HG03175 (cell line): ENCODE results near the gene HOOK2.
"Not testable (repeated sequence)": the region's sequence is repeated elsewhere in the genome, so short reads cannot be mapped to it uniquely, and the experiment has no call there.

Experiments used
- ATAC-seq: cut with Tn5 transposase; IDR thresholded peaks from one replicate; pipeline ENCODE4 v1.9.1; 2021; ENCODE audit warnings: mild to moderate bottlenecking, moderate library complexity; ENCODE audit not compliant: unreplicated experiment

HOOK2 gene

GRCh38 chr19:12756150-12756883 is 19.0 kb downstream of the HOOK2 start:
- ATAC-seq = no peak

GRCh38 chr19:12754465-12755196 is 20.7 kb downstream of the HOOK2 start:
- no peak for ATAC-seq

GRCh38 chr19:12752056-12752781 is 23.1 kb downstream of the HOOK2 start:
- ATAC-seq = no peak

DNA sequence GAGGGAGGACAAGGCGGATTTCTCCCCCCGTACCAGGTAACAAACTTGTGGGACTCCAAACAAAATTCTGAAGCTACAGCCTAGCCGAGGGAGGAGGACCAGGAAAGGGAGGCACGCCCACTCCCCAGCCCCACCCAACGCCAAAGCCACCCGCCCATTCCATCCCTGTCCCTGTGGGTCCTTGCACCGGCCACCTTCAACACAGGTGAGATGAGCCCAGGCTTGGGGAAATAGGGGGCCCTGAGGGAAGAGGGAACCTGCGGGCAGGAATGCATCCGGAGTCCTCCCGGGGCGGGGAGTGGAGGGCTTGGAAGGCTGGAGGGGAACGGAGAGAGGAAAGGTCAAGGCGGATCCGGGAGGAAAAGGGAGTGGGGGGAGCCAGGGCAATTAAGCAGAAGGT is 23.7 kb downstream of the HOOK2 start, which contains the start of gene BEST2:
Gene BEST2, plus strand, starts transcription at position 157 of the 400 bp plus-strand sequence. CDS start 802 bp downstream, outside the sequence.
- no peak for ATAC-seq

- no peak for ATAC-seq
Measured at GRCh38 chr19:12750851-12751250, 24.5 kb downstream of the HOOK2 start.

DNA sequence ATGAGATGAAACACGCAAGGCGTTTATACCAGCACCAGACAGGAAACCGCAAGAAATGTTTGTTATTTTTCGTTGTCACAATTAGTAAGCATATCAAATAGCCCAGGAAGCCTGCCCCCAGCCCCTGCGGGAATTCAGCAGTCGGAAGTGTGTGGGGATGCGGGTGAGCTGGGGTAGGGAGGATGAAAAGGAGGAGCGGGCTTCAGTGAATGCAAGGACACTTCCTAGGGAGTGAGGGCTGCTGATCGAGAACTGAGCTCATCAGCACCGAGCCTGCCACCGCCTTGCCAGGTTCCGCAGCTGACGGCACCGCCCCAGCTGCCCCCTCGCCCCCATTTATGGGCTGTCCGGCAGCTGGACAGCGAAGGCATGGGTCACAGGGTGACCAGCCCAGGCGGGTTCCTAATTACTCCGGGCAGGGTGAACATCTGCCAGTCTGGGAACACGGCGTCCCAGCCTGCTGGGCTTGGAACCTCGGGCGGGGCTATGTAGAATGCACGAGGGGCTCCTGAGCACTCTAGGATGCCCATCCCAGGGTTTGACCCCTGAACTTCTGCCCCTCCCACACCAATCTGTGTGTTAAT is 25.3 kb downstream of the HOOK2 start:
- no peak for ATAC-seq

- ATAC-seq = no peak
Measured at GRCh38 chr19:12748489-12748888, 26.9 kb downstream of the HOOK2 start.

DNA sequence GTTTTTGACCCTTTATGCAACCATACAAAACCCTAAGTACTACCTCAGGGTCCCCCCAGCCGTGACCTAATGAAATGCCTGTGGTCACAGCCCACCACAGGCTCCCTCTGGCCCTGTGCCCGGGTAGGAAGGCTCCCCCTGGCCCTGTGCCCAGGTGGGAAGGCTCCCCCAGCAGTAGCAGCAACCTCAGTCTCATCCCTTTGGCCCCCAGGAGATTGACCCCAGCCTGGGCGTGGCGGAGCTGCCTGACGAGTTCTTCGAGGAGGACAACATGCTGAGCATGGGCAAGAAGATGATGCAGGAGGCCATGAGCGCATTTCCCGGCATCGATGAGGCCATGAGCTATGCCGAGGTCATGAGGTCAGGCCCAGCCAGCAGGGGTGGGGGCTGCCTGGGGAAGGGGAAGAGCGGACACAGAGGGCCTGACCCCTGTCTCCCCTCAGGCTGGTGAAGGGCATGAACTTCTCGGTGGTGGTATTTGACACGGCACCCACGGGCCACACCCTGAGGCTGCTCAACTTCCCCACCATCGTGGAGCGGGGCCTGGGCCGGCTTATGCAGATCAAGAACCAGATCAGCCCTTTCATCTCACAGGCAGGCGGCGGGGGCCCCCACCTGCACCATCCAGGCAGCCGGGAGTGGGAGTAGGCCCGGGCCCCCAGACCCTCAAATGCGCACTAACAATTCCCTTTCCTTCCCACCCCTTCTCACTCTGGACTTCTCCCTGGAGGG is 30.0 kb downstream of the HOOK2 start:
- ATAC-seq = no peak

DNA sequence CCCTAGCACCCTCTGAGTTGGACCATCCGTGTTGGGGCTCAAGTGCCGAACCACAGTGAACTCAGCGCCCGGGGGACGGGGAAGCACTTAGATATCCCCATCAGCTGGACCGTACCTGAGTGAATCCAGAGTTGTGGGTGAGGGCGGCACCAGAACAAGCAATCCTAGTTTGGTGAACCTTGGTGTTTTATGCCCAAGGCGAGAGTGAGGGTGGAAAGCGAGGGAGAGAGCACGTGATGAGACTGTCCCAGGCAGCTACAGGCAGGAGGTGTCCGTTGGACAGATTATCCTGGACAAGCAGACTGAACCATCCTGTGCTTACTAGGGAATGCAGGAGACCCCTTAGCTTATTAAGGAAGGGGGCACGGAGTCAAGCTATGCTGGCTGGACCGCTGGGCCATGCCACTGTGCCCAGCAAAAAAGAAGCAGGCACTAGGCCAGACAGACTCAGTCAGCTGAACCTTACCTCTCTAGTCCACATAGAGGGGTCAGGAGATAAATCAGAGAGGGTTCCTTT is 37.5 kb downstream of the HOOK2 start:
- ATAC-seq = no peak

DNA sequence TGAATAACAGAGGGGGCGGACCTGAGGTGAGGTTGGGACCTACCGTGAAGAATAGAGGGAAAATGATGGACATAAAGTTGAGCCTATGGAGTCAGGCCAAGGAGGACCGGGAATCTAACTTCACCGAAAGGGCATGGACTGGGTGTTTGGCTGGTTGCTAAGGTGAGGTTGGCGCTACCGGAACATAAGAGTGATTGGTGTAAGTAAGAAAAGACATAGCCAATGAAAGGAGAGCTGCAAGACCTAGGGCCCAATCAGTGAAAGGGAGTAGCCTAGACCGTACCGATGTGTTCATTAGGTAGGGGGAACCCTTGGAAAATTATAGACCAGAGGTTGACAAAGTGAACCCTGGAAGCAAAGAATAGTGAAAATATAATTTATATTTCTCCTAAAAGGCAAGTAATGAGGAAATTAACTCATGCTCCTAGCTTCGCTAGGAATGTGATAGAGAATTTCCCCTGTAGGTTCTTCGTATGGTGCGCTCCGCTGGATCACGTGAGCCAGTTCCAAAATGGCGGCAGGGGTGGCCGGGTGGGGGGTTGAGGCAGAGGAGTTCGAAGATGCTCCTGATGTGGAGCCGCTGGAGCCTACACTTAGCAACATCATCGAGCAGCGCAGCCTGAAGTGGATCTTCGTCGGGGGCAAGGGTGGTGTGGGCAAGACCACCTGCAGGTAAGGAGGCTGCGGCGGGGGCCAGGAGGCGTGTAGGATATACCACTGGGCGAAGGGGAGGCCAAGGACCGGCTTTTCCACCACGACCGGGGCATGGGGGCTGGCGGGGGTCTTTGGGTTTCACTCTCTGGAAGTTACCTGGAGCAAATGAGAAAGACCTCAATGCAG is 38.1 kb downstream of the HOOK2 start, which contains the start of gene GET3:
Gene GET3, plus strand, starts transcription at position 503 of the 840 bp plus-strand sequence. Its CDS starts 9 bp downstream, at position 512.
- ATAC-seq = peak; percentile 76

GRCh38 chr19:12733369-12734214 is 41.8 kb downstream of the HOOK2 start:
- no peak for ATAC-seq

GRCh38 chr19:12731337-12731736 is 44.0 kb downstream of the HOOK2 start:
- no peak for ATAC-seq

- no peak for ATAC-seq
Measured at GRCh38 chr19:12730064-12730463, 45.3 kb downstream of the HOOK2 start.

GRCh38 chr19:12727745-12728433 is 47.5 kb downstream of the HOOK2 start:
- no peak for ATAC-seq

DNA sequence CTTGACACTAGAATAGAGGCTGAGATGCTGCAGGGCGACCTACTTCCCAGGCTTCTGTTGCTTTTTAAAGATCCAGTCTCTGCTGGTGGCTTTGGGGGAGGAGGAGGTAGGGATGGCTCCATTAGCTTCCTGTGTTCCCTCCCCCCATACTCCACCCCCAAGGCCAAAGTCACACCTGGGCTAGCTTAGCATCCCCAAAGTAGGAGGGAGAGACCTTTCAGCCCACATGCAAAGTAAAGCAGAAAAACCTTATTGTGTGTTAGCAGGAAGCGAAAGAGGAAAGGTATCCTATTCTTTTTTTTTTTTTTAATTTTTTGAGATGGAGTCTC is 48.4 kb downstream of the HOOK2 start:
- ATAC-seq = no peak

- ATAC-seq = not testable (repeated sequence)
Measured at GRCh38 chr19:12725612-12726011, 49.7 kb downstream of the HOOK2 start.

DNA sequence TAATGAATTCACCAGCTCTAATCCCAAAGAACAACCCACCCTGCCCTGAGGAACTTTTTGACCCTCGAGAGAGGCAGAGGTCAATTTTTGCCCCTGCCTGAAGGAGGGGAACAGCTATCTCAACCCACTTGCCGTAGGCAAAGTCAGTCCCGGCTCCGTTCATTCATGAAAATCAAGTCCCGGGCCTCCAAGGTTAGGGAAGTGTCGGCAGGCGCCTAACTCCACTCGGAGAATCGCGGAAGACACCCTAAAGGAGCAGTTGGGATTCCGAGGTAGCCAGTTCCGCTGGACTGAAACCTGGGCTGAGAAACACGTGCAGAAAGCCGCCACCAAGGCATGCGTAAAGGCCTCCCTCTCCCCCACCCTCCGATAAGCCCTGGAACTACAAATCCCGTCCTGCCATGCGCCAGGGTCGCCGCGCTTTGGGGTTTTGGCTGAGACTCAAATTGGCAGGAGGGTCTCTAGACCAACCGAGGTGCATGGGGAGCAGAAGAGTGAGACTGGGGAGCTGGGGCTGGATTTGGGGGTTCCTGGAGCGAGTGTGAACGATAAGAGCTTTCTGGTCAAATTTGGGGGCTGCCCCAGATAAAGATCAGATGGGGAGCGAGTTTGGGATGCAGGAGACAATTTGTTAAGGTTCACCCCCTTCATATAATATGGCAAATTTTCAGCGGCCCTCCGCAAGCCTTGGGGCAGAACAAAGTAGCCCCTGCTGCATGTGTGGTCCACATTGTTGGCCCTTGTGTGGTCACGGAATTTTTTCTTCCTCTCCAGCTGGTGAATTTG is 51.5 kb downstream of the HOOK2 start, which contains the start of gene TNPO2:
Gene TNPO2, minus strand, starts transcription at position 292 of the 786 bp plus-strand sequence. CDS start 2,955 bp downstream, outside the sequence.
- ATAC-seq = no peak
